ENCODE measurements around the gene COL13A1.
A peak's percentile ranks its signal among the peaks of the same experiment; 100 is the strongest.

The COL13A1 gene

DNA sequence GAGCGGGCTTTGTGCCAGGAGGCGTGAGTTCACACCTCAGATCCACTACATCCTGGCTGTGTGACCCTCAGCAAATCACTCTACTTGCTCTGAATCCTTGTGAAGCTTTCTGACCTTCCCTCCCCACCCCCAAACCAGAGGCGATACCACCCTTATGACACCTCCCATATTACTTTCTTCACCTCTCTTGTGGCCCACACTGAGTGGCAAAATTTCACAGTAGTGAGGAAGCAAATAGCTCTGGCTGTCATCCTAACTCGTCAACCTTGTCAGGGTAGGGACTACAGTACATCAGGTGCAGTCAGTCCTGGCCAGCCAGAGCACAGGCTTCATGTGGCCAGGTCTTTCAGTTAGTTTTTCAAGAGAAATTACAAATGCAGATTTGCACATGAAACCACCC lies 19.1 kb downstream of the COL13A1 start:
- no peak for DNase-seq (ENCODE audit: low read depth)

DNA sequence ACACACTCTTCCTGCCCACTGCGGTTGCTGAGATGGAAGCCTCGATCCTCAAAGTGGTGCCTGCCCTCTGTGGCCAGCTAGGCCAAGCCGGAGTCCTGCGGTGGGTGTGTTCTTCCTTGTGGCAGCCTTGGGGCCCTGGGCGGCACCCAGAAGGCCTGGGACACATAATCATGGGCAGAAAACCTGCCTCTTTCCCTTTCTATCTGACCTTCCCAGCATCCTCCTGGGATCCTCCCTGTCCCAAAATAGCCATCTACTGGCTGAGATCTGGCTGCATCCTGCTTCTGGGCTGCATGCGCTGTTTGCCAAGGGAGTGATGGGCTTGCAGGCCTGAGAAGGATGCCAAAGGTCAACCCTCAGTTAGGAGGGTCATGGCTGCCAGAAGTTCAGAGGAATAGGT lies 23.9 kb downstream of the COL13A1 start:
- no peak for DNase-seq (ENCODE audit: low read depth)

DNA sequence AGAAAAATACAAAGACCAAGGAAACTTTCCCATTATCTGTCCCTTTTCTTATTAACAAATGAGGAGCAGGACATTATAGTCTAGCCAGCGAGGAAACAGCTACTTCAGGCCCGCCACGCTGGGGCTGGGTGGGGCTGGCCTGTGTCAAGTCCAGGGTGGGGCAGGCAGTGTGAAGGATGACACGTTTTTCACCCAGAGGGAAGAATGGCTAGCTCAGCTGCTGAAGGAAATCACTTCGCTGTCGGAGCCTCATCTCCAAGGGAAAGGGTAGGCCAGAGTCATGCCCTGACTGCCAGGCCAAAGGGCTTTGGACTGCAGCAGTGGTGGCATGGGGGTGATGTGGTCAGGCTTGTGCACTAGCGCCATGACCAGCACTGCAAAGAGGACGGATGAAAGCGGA lies 24.4 kb downstream of the COL13A1 start:
- no peak for DNase-seq (ENCODE audit: low read depth)

DNA sequence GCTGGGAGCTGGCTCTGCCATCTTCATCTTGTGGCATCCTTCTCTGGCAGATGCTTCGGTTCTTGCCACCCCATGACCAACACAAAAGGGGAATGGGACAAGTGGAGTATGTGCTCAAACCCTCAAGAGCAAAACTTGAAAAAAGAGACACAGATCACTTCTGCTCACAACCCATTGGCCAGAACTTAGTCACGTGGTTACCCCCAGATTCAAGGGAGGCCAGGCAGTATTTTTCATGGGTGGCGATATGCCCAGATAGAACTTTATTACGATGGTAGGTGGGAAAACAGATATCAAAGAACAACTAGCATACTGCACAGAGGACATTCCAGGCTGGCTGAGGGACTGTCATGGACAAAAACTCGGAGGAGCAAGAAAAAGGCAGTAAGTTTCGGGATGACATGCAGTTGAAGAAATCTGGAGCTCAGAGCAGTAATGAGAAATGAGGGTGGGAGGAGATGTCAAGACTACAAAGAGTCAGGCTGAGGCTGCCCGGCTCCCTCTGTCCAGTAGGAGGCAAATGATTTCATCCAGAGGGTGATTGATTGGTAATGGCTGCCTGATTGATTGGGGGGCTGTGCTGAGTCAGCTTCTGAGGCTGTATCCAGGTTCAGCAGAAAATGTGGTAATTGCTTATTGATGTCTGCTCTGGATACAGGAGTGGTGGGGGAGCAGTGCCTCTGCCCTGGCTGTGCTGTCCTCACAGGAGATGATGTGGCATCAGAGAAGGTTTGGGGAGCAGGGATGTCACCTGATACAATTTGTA lies 25.3 kb downstream of the COL13A1 start:
- DNase-seq (ENCODE audit: low read depth): no peak

DNA sequence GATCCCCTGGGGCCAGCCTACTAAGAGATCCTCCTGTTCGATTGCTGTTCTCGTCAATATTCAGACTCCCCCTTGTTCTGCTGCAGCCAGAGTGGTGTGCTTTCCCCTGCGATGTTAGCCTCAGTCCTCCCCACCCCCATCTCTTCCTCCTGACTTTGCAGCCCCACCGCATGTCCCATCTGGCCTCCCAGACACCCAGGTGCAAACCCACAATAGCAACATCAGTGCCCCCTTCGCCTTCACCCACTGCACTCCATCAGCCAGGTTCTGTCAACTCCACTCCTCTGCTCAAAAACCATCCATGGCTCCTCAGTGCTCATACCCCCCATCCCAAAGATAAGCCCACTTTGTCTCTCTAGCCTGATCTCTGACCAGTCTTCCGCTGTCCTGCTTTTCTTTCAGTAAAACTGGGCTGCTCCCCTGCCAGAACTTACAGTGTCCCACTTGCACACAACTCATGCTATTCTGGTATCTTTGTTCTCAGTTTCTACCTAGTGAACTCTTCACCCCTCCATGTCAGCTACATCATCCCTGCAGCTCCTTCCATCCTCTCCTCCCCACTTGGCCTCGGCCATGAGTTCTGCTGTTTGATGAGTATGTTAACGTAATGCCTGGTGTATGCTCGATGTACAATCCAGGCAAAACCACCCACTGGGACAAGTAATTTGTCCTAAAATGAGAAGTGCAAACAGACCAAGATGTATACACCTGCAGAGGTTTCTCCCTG lies 26.6 kb downstream of the COL13A1 start:
- no peak for DNase-seq (ENCODE audit: low read depth)

DNA sequence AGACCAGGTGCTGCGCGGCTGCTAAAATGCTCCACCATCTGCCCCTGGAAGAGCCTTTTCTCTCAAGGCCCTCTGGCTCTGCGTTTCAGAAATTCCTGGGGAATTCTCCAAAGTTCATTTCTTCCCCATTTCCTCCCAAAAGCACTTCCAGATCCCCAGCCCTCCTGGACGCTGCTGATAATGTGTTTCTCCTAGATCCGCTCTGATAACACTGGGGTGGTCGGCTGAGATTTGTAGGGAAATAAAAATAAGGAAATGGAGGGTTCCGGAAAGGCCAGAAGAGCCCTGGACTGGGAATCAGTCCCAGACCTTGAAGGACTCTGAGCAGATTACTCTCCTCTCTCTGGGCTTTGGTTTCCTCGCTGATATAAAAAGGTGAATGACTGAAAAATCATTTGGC lies 28.1 kb downstream of the COL13A1 start:
- no peak for DNase-seq (ENCODE audit: low read depth)

DNA sequence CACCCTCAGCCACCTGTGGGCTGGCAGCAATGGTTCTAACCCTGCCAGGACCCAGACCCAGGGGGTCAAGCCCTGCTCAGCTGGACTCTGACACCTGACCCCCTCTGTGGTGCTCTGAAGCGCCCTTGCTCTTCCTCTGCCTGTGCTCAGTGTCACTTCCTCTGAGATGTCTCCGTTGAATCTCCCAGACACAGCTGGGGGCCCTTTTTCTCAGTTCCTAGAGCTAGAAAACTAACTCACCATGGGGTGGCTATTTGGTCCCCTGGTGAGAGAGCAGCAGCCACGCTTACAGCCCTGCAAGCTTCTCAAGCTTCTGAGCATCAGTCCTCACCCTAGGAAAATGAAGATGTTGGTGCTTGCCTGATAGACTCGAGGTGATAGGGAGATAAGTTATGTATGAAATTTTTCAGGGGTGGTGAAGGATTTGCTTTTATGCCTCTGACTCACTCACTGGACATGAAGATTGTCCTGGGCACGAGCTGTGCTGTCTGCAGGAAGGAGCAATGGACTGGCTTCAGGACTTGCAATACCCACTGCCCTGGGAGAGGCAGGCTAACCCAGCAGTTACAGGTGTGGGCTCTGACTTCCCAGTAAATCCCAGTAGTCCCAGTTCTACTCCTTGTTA lies 29.6 kb downstream of the COL13A1 start:
- no peak for DNase-seq (ENCODE audit: low read depth)

DNA sequence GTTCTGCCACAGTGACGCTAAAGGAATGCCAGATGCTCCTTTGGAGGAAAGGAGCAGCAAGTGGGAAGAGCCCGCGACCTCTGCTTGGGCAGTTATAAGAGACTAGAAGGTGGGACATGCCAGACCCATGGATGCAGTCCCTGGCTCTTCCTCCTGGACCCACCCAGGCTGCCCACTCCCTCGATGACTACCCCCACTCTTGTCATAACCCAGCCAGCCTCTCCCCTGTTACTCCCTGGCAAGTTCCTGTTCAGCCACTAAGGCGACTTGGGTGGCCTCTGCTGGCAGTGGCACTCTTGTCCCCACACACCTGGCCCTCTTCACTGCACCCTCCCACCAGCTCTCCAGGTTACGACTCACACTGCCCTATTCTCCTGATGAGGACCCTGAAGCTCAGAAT lies 33.5 kb downstream of the COL13A1 start:
- no peak for DNase-seq (ENCODE audit: low read depth)

DNA sequence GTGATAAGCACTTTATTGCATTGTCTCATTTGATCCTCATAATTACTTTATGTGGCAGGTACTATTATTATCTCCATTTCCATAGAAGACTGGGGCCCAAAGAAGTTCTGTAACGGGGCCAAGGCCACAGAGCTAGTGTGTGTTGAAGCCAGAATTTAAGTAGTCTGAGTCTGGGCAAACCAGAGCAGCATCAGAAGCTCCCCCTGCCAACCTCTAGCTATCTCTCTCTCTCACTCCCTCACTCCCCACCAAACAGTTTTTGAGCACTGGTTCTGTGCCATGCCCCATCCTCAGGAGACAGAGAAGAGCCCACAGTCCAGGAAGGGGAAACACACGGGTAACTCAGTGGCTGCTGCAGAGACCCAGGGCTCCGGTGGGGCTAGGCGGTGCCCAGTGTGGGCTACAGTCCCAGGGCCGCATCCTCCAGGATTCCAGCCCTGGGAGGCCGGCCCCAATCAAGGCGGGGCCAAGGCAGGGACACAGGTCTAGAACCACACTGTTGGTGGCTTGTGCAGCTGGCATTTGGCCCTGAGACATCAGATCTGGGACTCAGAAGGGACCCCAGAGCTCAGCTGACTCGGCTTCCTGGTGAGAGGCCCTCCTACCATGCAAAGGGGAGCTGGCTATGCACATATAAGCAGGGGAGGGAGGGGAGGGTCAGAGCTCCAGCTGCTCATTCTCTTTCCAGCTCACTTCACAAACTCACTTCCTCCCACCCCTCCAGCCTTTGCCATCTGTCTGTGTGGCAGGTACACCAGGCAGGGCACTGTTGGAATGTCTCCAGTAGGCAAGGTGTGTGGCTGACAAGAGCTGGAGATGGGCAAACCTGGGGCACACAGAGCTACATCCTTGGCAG lies 34.4 kb downstream of the COL13A1 start:
- DNase-seq (ENCODE audit: low read depth): no peak

DNA sequence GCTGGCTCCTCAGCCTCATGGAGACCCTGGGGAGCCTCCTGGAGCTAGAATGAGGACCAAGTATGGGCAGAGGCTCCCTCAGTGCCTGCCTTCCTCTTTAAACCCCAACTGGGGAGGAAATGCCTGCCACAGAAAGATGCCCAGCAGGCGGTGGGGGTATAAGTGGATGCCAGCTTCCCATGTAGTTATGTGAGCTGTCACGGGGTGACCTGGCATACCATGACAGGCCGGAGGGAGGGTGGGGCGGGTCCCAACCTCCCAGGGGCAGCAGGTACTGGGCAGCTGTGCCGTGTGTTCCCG lies 35.0 kb downstream of the COL13A1 start:
- no peak for DNase-seq (ENCODE audit: low read depth)

DNA sequence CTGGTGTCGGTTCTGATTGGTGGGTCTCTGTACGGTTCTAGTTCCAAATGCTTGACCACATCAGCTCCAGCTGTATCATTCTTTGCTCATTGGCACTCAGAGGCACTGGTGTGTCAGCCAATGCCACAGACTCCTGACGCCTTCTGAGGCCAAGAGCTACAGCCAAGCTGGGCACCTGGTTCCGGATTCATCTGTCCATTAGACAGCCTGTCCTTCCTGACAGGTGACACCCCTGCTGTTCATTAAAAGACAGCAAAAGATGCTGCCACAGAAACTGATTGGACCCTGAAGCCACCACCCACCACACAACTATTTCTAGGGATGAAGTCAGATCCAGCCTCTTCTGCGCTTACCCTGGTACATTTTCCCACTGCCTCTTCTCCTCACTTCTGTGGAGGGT lies 35.6 kb downstream of the COL13A1 start:
- no peak for DNase-seq (ENCODE audit: low read depth)

DNA sequence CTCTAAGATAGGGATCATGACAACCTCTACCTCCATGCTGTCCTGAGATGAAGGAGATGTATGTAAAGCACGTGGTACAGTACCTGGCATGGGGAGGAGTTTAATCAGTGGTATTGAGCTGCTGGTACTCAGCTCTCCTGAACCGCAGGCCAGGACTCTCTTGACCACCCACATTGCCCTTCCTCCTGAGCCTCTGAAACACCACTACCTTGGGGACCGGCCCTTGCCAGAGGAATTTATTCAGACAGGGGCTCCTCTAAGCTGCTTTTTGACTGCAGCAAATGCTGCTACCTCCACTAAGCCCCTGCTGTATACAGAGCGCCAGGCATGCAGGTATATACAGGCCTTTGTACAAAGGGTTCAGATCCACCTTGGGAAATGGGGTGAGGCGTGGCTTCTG lies 36.7 kb downstream of the COL13A1 start:
- no peak for DNase-seq (ENCODE audit: low read depth)

DNA sequence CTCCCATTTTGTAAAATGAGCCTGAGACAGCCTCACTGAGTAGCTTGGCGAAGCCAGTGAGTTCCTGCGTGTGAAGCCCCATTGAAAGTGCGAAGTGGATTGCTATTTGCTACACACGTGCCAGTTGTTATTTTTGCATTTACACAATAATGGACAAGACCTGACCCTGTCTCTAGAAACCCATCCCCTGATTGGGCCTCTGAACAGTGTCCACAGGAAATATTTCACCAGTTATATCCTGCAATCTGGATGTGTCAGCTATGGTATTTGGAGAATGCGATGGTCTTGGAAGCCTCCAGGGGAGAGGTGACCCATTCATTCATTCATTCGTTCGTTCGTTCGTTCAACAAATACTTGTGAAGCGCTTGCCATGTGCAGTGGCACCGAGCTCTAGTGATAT lies 37.1 kb downstream of the COL13A1 start:
- DNase-seq (ENCODE audit: low read depth): no peak

DNA sequence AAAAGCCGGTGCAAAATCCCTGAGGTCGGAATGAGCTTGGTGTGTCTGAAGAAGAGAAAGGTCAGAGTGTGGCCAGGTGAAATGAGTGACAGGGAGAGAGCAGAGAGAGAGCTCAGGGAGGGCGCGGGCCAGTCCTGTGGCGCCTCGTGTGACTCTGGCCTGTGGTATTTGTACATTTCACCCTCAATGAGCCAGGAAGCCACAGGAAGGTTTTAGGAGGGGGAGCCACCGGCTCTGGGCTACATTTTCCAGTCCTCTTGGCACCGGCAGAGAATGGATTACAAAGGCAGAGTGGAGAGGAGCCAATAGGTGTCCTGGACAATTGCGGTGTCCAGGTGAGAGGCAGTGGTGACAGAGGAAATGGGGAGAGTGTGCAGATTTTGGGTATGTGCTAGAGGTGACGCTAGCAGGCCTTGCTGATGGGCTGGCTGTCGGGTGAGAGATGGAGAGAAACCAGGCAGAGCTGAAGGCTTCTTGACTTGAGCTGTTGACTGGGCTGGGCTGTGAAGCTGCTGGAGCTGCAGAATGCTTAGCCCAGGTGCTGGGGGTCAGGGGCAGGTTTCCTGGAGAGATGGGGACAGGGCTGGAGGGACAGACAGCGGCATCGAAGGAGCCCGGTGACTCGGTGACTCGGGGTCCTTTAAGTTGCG lies 38.1 kb downstream of the COL13A1 start:
- peak; percentile 45 for DNase-seq (ENCODE audit: low read depth)

DNA sequence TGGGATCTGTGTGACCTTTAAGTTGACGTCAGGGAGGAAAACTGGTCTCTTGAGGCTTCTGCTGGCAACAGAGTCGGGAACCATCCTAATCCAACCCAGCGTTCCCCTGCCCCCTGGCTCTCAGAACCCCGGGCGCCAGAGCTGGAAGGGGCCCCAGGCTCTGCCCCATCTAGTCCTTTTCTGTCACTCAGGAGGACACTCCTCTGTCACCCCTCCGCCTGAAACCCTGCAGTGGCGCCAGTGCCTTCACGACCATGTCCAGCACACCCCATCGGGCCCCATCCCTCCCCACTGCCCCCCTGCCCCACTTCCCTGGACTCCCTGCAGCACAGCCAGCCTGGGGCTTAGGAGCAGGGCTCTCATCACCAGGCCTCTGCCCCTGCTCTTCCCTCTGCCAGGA lies 39.1 kb downstream of the COL13A1 start:
- DNase-seq (ENCODE audit: low read depth): no peak

DNA sequence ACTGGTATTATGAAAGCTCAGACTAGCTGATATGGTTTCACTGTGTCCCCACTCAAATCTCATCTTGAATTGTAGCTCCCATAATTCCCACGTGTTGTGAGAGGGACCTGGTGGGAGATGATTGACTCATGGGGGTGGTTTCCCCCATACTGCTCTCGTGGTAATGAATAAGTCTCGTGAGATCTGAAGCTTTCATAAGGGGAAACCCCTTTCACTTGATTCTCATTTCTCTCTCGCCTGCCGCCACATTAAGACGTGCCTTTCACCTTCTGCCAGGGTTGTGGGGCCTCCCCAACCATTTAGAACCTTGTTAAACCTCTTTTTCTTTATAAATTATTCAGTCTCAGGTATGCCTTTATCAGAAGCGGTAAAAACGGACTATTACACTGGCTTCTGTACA lies 40.3 kb downstream of the COL13A1 start:
- DNase-seq (ENCODE audit: low read depth): no peak

DNA sequence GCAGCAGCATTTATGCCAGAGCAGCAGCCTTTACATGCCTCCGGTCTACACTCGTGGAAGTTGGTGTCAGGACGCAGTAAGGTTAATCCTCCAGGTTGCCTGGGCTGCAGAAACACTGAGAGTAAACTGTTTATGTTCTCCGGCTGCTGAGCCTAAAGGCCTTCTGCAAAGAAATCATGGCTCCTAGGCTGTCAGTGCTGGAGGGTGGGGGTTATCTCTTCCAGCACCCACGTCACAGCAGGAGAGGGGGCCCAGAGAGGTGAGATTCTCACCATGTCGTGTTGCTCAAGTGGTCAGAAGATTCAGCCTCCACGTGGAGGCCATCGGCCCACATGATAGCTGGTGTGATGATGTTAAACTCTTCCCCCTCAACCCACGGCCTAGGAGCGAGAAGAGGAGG lies 41.2 kb downstream of the COL13A1 start:
- no peak for DNase-seq (ENCODE audit: low read depth)

DNA sequence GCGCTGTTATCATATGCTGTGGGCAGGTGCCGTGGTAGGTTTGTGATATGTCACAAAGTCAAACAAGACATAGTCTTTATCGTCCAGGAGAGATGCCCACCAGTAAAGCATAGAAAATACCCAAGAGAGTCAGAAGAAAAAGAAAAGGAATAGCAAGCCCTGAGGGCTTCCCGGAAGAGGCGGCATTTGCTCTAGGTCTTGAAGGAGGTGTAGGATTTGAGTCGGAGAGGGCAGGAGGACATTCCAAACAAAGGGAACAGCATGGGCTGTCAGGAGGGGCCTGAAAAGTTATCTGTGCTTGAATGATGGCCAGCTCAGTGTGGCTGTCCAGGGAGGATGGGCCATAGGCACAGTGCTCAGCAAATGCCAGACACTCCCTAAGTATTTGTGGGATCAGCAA lies 42.2 kb downstream of the COL13A1 start:
- DNase-seq (ENCODE audit: low read depth): no peak

DNA sequence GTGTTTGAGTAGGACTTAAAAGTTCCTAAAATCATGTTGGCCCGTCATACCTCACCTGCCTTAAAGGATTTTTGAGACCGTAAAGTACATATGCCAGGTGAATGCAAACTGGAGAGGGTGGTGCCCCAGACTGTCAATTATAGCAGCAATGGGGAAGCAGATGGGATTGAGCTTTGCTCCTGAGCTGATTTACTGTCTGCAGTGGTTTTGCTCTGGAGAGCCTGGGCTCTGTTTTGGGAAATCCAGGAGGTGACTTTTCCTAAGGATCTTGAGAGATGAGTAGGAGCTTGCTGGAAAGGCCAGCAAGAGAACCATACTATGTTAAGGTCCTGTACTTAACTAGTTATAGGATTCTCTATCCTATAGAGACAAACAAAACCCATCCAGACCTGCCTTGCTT lies 43.0 kb downstream of the COL13A1 start:
- no peak for DNase-seq (ENCODE audit: low read depth)

DNA sequence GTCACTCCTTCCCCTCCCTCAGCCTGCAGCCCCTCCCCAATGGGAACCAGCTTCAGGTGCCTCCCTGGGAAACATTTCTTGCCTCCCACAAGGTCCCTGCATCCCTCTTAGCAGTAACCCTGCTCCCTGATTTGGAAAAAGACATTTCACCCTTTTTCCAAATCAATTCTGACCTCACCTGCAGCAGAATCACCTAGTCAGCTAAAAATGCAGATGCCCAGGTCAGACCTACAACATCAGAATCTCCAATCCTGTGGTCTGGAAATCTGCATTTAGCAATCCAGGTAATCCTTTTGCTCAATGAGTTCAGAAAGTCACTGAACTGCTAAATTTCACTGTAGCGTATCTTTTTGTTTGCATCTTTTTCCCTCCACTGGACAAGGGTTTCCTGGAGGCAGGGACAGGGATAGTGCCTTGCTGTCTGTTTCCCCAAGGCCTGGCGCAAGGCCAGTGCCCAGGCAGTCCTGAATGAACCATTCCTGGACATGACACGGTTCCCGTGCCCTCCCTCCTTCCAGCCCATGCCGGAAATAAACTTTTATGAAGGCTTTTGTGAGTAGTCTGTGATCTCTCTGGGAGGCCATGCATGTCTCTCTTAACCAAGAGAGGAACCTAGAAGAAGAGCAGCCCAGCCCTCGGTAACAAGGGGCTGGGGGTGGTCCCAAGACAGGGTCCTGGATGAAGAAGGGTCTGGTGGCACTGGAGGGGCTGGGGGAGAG lies 44.0 kb downstream of the COL13A1 start:
- peak; percentile 46 for DNase-seq (ENCODE audit: low read depth)

DNA sequence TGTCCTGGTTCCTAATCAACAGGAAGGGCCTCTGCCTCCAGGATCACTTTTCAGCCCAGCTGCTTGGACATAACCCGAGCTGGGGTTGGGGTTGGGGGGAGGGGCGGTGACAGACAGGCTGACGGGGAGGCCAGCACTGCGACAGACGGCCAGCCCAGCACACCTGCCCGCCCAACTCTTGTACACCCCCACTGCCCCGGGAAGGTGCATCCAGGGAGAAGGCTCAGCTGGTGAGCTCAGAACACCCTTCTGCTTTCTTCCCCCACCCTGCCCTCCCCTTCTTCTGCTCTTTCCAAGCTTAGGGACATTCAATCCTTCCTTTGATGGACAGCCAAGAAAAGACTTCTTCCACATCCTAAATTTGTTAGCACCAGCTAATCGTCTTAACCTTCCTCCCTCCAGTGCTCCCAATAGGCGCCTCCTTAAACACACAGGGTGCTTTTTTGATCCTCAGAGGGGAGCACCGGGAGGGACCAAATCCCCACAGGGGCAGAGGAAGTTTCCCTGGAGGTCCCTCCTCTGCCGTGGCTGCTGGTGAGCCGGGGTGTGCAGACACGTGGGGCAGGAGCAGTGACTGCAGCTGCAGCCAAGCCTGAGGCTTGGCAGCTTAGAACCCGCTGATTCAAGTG lies 44.7 kb downstream of the COL13A1 start:
- no peak for DNase-seq (ENCODE audit: low read depth)

All from GM04504 (cell line).